GM23338 (cell line): ENCODE data around the gene MYO5A. TPM values are rescaled to one million over a fixed set of nuclear protein-coding genes. Genes with fewer than 3 reads are reported as not detected.

Source experiments
- ATAC-seq: fragments of 200-7000 bp; cut with Tn5 transposase; 3 replicates; pipeline ENCODE4 v1.9.1; 2020
- DNase-seq: peaks from one replicate; pipeline ENCODE4 v3.0.0-alpha.2; 2015; ENCODE audit warnings: low spot score
- H2AFZ ChIP-seq: fragments of 200-600 bp; sonication (generic); 2 replicates; pipeline ENCODE4 v1.8.0; 2016; ENCODE audit warnings: antibody characterized with exemption, mild to moderate bottlenecking, moderate library complexity
- H3F3A ChIP-seq: fragments of 200-600 bp; sonication (generic); replicated peaks from 2 replicates; pipeline ENCODE4 v1.8.0; 2017; ENCODE audit warnings: antibody characterized with exemption, mixed run types, low read depth
- H3K27ac ChIP-seq: fragments of 200-600 bp; sonication (generic); 2 replicates; pipeline ENCODE4 v1.6.1; 2016; ENCODE audit warnings: low read depth
- H3K27me3 ChIP-seq: fragments of 200-600 bp; sonication (generic); 2 replicates; pipeline ENCODE4 v1.8.0; 2016; ENCODE audit warnings: mild to moderate bottlenecking, mixed run types, moderate library complexity; ENCODE audit not compliant: insufficient read depth
- H3K36me3 ChIP-seq: fragments of 200-600 bp; sonication (generic); 2 replicates; pipeline ENCODE4 v1.8.0; 2016; ENCODE audit warnings: mild to moderate bottlenecking; ENCODE audit not compliant: insufficient read depth
- H3K4me1 ChIP-seq: fragments of 200-600 bp; sonication (generic); 2 replicates; pipeline ENCODE4 v1.8.0; 2016; ENCODE audit warnings: mild to moderate bottlenecking, moderate library complexity; ENCODE audit not compliant: insufficient read depth
- H3K4me2 ChIP-seq: fragments of 200-600 bp; sonication (generic); 2 replicates; pipeline ENCODE4 v1.7.1; 2017; ENCODE audit warnings: mixed run types
- H3K4me3 ChIP-seq: fragments of 200-600 bp; sonication (generic); 2 replicates; pipeline ENCODE4 v1.6.1; 2016; ENCODE audit warnings: mixed run types
- H3K79me2 ChIP-seq: fragments of 200-600 bp; sonication (generic); replicated peaks from 2 replicates; pipeline ENCODE4 v1.8.0; 2017; ENCODE audit warnings: mild to moderate bottlenecking; ENCODE audit not compliant: insufficient read depth
- H3K9me2 ChIP-seq: fragments of 200-600 bp; sonication (generic); 2 replicates; pipeline ENCODE4 v1.8.0; 2017; ENCODE audit not compliant: insufficient read depth
- H4K20me1 ChIP-seq: fragments of 200-600 bp; sonication (generic); replicated peaks from 2 replicates; pipeline ENCODE4 v1.8.0; 2017; ENCODE audit warnings: mild to moderate bottlenecking; ENCODE audit not compliant: insufficient read depth
- H3K27ac Mint-ChIP-seq: 2 replicates; pipeline ENCODE4 v1.8.0; 2020; ENCODE audit warnings: inconsistent platforms, mild to moderate bottlenecking, moderate library complexity, mixed read lengths
- H3K27me3 Mint-ChIP-seq: 3 replicates; pipeline ENCODE4 v1.8.0; 2022; ENCODE audit warnings: low read depth, mild to moderate bottlenecking, moderate library complexity, mixed read lengths, inconsistent platforms; ENCODE audit not compliant: insufficient read depth, poor library complexity
- H3K36me3 Mint-ChIP-seq: 3 replicates; pipeline ENCODE4 v1.8.0; 2021; ENCODE audit warnings: low read depth, mild to moderate bottlenecking, inconsistent platforms, moderate library complexity, mixed read lengths
- H3K4me1 Mint-ChIP-seq: 3 replicates; pipeline ENCODE4 v1.8.0; 2020; ENCODE audit warnings: mild to moderate bottlenecking, inconsistent platforms, mixed read lengths
- H3K4me3 Mint-ChIP-seq: 3 replicates; pipeline ENCODE4 v1.8.0; 2021; ENCODE audit warnings: moderate library complexity, mild to moderate bottlenecking, inconsistent platforms, mixed read lengths
- H3K9me3 Mint-ChIP-seq: 3 replicates; pipeline ENCODE4 v1.8.0; 2020; ENCODE audit warnings: moderate library complexity, mild to moderate bottlenecking, inconsistent platforms, mixed read lengths
- CREB1 ChIP-seq: fragments of 250-450 bp; sonication (Bioruptor Pico); IDR thresholded peaks from 2 replicates; pipeline ENCODE4 v1.5.0; 2020; ENCODE audit warnings: low read depth, mild to moderate bottlenecking, moderate library complexity
- CTCF ChIP-seq, 2 experiments: fragments of 200-600 bp in 1 of 2; sonication (generic) in 1 of 2; conservative IDR thresholded peaks; 2 replicates each; pipeline versions ENCODE4 v1.5.1 to v1.6.1; 2016 to 2017; ENCODE audit warnings: antibody characterized with exemption in 2 of 2, low read depth in 2 of 2, mild to moderate bottlenecking in 2 of 2, moderate library complexity in 1 of 2
- REST ChIP-seq: IDR thresholded peaks from one replicate; pipeline ENCODE4 v1.6.1; 2018; ENCODE audit warnings: antibody characterized with exemption; ENCODE audit not compliant: unreplicated experiment
- STAT1 ChIP-seq: IDR thresholded peaks from one replicate; pipeline ENCODE4 v1.6.1; 2016; ENCODE audit warnings: antibody characterized with exemption; ENCODE audit not compliant: unreplicated experiment
- ZNF114 ChIP-seq: fragments of 250-450 bp; sonication (Bioruptor Pico); IDR thresholded peaks from 2 replicates; pipeline ENCODE4 v1.5.0; 2020; ENCODE audit warnings: mild to moderate bottlenecking, moderate library complexity
- ZNF462 ChIP-seq: fragments of 250-450 bp; sonication (Bioruptor Pico); IDR thresholded peaks from 2 replicates; pipeline ENCODE4 v1.5.0; 2020; ENCODE audit warnings: mild to moderate bottlenecking, moderate library complexity
- polyA plus RNA-seq: library from polyadenylated mRNA; unstranded; fragments of >200 nt; fragmentation: Nextera tagmentation; extraction: Ambion mirVana; gene quantifications from 2 replicates; pipeline ENCODE4 v1.2.1, GENCODE V29; 2016
- total RNA-seq: library from RNA; depleted of rRNA; stranded (reverse); fragments of >200 nt; shearing (Covaris generic); gene quantifications from 2 replicates; pipeline ENCODE4 v1.2.3, GENCODE V29; 2014

MYO5A gene
- total and polyA plus RNA-seq, 2 experiments from 2014 or later = 5.7 to 31.8 TPM

- TF ChIP-seq CREB1 (CRISPR knock-in tag) (no peak), REST (no peak), STAT1 (no peak), CTCF (conservative IDR thresholded peaks at IDR 0.05; ENCODE audit: low read depth in 2 of 2) (no peak)
Measured at GRCh38 chr15:52483707-52484106, 45.0 kb downstream of the MYO5A start (continued).

GRCh38 chr15:52481915-52482314, 46.8 kb downstream of the MYO5A start:
- Mint-ChIP-seq H3K27ac (no peak overlapping the region), H3K36me3 (peaks cover 17% of the 10 kb centered on the region), H3K4me3 (no peak overlapping the region), H3K9me3 (peaks cover 13% of the 10 kb centered on the region), H3K4me1 (peaks cover 28% of the 10 kb centered on the region), H3K27me3 (no peaks in the 10 kb centered on the region)
- DNase-seq (no peak), ATAC-seq (no peak)
- Histone ChIP-seq H3K4me2 (no peak overlapping the region), H4K20me1 (no peaks in the 10 kb centered on the region), H3K9me2 (no peaks in the 10 kb centered on the region), H3F3A (no peaks in the 10 kb centered on the region), H3K4me1 (peaks cover 23% of the 10 kb centered on the region), H3K4me3 (no peak overlapping the region), H3K27me3 (no peaks in the 10 kb centered on the region), H3K27ac (no peak overlapping the region), H3K79me2 (peaks cover 11% of the 10 kb centered on the region), H2AFZ (no peak overlapping the region), H3K36me3 (no peaks in the 10 kb centered on the region)
- TF ChIP-seq ZNF462 (no peak), ZNF114 (CRISPR knock-in tag) (no peak)
